IPS-18a (cell line): ENCODE measurements around the gene FAM219A.
A peak's percentile ranks its signal among the peaks of the same experiment; 100 is the strongest.

Experiments used
- H3K27ac ChIP-seq: one replicate; pipeline ENCODE4 v1.5.1; 2013; ENCODE audit warnings: low read length
- H3K27me3 ChIP-seq: one replicate; pipeline ENCODE4 v1.6.1; 2013; ENCODE audit warnings: mild to moderate bottlenecking, low read length; ENCODE audit not compliant: control insufficient read depth, insufficient read depth
- H3K36me3 ChIP-seq: one replicate; pipeline ENCODE4 v1.6.1; 2013; ENCODE audit warnings: low read depth, low read length; ENCODE audit not compliant: control insufficient read depth
- H3K4me1 ChIP-seq: one replicate; pipeline ENCODE4 v1.6.1; 2013; ENCODE audit warnings: low read depth, low read length; ENCODE audit not compliant: control insufficient read depth
- H3K4me3 ChIP-seq: one replicate; pipeline ENCODE4 v1.5.1; 2013; ENCODE audit warnings: low read length
- H3K9ac ChIP-seq: one replicate; pipeline ENCODE4 v1.6.1; 2013; ENCODE audit warnings: mild to moderate bottlenecking, low read length, moderate library complexity
- H3K9me3 ChIP-seq: one replicate; pipeline ENCODE4 v1.6.1; 2013; ENCODE audit warnings: low read depth, low read length; ENCODE audit not compliant: control insufficient read depth

FAM219A gene

DNA sequence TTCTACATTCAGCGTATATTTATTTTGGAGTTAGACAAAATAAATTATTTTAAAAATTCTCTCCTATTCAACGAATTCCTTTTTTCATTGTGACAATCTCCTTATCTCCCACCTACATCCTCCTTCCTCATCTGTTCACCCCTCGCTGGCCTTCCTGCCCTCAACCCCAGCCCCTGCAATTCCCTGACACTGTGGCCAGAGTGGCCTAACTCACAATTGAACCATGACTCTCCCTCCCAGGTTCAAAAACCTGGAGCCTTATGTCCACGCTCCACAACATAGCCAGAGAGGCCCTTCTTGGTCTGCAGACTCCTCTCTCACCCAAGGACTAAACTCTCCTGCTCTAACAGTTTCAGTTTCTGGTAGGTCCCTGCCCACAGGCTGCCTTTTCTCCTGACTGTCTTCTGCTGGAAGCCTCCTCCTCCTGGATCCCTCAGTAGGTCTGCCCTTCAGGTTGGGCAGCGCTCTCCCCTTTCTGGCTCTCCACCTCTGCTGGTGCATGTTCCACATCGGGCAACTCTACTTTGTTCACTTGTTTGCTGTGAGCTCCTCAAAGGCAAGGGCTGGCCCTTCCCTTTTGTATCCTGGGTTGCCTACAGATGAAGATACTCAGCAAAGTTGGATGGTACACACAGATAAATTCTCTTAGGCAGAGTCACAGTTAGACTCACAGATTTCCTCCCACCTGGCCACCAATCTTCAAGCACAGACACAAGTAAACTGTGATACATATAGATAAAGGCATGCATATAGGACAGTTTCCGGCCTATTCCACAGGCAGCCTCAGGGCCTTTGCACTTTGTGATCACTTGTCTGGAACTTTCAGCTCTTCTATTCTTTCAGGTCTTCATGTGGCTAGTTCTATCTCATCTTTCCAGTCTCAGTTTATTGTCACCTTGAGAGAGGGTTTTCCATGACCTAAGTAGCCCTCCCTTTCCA lies 61.8 kb downstream of the FAM219A start:
- Histone ChIP-seq H3K4me3 (no peak overlapping the region), H3K9ac (no peak overlapping the region)

DNA sequence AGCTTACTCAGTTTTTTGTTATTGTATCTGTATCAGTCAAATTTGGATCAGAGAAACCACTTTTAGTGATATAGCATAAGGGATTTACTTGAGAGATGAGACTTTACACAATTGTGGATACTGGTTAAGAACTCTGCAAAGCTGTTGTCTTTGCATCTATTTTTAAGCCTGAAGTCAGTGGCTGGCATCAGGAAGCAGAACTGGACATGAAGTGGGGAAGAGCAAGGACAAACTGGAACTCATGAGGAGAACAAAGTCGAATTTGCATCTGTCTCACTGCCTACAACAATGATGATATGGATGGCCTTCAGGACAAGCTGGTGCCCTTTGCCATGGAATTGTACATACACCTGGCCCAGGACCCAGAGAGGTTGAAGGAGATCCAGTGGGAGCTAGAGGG lies 65.9 kb downstream of the FAM219A start:
- Histone ChIP-seq H3K27me3 (no peaks in the 10 kb centered on the region), H3K9me3 (no peaks in the 10 kb centered on the region), H3K4me1 (no peaks in the 10 kb centered on the region), H3K9ac (no peak overlapping the region), H3K4me3 (no peak overlapping the region), H3K27ac (no peak overlapping the region), H3K36me3 (no peaks in the 10 kb centered on the region)

More for the DNA sequence above, 61.8 kb downstream of the FAM219A start:
- Histone ChIP-seq H3K27me3 (no peaks in the 10 kb centered on the region), H3K36me3 (no peaks in the 10 kb centered on the region), H3K4me1 (no peaks in the 10 kb centered on the region), H3K27ac (no peak overlapping the region), H3K9me3 (no peaks in the 10 kb centered on the region)

DNA sequence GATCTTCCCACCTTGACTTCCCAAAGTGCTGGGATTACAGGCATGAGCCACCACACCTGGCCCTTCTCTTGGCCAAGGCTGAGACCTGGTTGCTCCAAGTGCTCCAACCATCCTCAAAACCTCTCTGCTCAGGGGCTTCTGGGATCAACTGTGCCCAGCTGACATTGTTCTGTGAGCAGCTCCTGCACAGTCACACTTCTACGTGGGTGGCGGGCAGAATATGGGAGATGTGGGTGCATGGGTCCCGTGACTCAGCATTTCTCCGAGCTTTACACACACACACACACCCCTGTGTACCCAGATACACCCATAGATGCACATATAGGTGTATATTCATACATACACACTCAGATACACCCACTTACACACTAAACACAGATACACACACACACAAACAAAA lies 71.1 kb downstream of the FAM219A start:
- Histone ChIP-seq H3K4me1 (no peaks in the 10 kb centered on the region), H3K9ac (no peak overlapping the region), H3K27me3 (peaks cover 3% of the 10 kb centered on the region), H3K9me3 (no peaks in the 10 kb centered on the region), H3K27ac (no peak overlapping the region), H3K36me3 (no peaks in the 10 kb centered on the region), H3K4me3 (no peak overlapping the region)

DNA sequence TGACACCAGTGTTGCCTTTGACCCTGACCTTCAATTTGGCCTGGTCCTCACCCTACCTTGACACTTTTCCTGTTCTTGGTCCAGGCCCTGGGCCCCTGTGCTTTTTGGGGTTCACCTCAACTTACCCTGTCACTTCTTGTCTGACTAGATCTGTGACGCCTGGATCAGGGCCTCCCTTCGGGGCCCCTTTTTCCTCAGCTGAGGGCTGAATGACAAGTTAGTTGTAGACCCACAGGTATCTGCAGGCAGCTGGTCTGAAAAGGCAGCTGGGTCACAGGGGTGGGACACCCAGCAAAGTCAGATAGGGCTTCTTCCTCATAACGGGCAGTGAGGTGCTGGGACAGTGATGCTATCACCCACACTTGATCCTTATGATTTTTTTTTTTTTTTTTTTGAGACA lies 71.7 kb downstream of the FAM219A start:
- Histone ChIP-seq H3K9me3 (no peaks in the 10 kb centered on the region), H3K4me3 (no peak overlapping the region), H3K9ac (no peak overlapping the region), H3K27ac (no peak overlapping the region), H3K4me1 (no peaks in the 10 kb centered on the region), H3K36me3 (no peaks in the 10 kb centered on the region), H3K27me3 (peaks cover 8% of the 10 kb centered on the region)

DNA sequence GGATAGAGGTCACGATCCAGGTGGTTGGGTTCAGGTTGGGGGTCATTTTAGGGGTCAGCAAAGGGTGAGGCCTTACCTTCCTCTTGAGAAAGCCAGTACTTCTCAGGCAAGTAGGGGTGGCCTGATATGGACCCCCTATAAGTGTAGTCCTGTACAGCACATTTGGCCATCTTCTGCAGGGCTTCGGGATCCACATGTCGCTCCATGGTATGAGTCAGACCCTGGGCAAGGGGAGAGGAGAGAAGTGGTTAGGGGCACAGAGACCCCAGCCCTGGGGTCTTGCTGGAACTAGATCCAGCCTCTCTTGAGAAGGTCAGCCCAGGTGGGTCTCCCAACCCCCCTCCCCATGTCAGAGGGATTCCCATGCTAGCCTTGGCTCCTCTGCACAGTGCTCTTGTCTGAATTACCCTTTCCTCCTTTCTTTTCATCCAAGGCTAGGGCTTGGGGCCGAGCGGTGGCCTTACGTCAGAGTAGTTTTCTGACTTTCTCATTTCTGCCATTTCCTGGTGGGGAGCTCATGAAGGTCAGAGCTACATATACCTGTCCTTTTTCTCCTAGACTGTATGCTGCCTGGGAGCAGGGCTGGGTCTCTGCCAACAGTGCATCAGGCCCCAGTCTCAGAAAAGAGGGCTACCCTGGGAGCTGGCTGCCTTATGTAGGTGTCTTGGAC lies 72.7 kb downstream of the FAM219A start:
- H3K4me1 ChIP-seq, result no peaks in the 10 kb centered on the region
- no peaks in the 10 kb centered on the region for H3K36me3 ChIP-seq
- H3K27ac ChIP-seq, result no peak overlapping the region
- peaks cover 17% of the 10 kb centered on the region for H3K27me3 ChIP-seq
- no peak overlapping the region for H3K9ac ChIP-seq
- H3K4me3 ChIP-seq, result no peak overlapping the region
- H3K9me3 ChIP-seq, result no peaks in the 10 kb centered on the region

- Histone ChIP-seq H3K9me3 (no peaks in the 10 kb centered on the region), H3K9ac (no peak overlapping the region), H3K36me3 (no peaks in the 10 kb centered on the region), H3K27me3 (peaks cover 28% of the 10 kb centered on the region), H3K4me3 (no peak overlapping the region), H3K4me1 (peaks cover 5% of the 10 kb centered on the region), H3K27ac (no peak overlapping the region)
These were observed 73.8 kb downstream of the FAM219A start for GRCh38 chr9:34384368-34385165.

DNA sequence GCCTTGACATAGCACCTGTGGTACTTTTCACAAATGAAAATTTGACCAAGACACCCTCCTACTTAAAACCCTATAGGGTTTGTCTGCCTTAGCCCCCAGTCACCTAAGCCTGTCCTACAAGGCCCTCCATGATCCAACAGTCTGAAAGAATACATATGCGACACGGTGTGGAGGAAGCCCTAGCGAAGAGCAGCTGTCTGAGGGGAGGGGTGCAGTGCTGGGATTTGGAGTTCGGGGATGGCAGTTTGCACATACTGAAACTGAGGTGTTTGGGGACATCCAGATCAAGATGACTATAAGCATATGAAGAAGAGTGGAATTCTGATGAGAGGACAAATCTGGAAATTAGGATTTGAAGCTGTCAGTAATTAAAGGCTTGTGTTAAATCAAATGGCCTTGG lies 74.5 kb downstream of the FAM219A start:
- Histone ChIP-seq H3K4me1 (peaks cover 5% of the 10 kb centered on the region), H3K9me3 (no peaks in the 10 kb centered on the region), H3K27me3 (peaks cover 34% of the 10 kb centered on the region)

GRCh38 chr9:34382879-34383278 lies 75.5 kb downstream of the FAM219A start:
- peaks cover 44% of the 10 kb centered on the region for H3K27me3 ChIP-seq
- no peaks in the 10 kb centered on the region for H3K9me3 ChIP-seq
- no peaks in the 10 kb centered on the region for H3K36me3 ChIP-seq
- peaks cover 5% of the 10 kb centered on the region for H3K4me1 ChIP-seq
- no peak overlapping the region for H3K9ac ChIP-seq
- no peak overlapping the region for H3K4me3 ChIP-seq
- no peak overlapping the region for H3K27ac ChIP-seq

More for the DNA sequence above, 74.5 kb downstream of the FAM219A start:
- H3K36me3 ChIP-seq, result no peaks in the 10 kb centered on the region
- no peak overlapping the region for H3K27ac ChIP-seq
- H3K9ac ChIP-seq, result no peak overlapping the region
- no peak overlapping the region for H3K4me3 ChIP-seq

DNA sequence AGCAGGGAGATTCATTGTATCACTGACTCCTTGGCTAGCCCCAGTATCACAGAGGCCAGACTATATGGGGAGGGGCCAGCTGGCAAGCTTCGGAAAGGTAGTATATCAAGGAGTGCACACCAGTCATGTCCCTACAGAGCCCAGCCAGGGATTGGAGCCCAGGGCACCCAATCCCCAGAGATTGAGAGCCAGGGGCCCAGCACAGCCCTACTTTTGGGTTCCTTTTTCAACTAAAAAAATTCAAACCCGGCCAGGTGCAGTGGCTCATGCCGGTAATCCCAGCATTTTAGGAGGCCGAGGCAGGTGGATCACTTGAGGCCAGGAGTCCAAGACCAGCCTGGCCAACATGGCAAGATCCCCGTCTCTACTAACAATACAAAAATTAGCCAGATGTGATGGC lies 76.3 kb downstream of the FAM219A start:
- Histone ChIP-seq H3K27me3 (peaks cover 44% of the 10 kb centered on the region), H3K4me1 (peaks cover 9% of the 10 kb centered on the region), H3K9ac (no peak overlapping the region), H3K36me3 (no peaks in the 10 kb centered on the region), H3K9me3 (no peaks in the 10 kb centered on the region), H3K27ac (no peak overlapping the region), H3K4me3 (no peak overlapping the region)

DNA sequence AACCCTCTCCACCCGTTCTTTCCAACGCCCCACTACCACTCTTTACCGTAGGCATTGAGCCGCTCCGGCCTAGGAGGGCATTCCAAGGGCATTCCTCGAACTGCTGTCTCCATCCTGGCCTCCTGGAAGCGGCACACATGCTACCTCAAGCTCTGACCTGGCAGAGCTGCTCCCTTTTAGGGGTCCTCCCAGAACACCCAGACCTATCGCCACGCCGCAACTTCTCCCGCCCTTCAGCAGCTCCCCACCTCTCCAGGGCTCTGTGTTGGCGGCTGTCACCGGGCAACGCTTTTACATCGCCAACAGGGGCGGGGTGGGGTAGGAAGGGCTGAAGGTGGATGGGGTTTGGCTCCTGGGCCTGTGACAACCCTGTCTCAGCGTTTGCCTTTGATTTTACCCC lies 77.0 kb downstream of the FAM219A start:
- peaks cover 9% of the 10 kb centered on the region for H3K4me1 ChIP-seq
- peak overlapping the region; percentile 21 for H3K9ac ChIP-seq
- peaks cover 44% of the 10 kb centered on the region for H3K27me3 ChIP-seq
- H3K9me3 ChIP-seq, result no peaks in the 10 kb centered on the region
- peak overlapping the region; percentile 64 for H3K4me3 ChIP-seq
- H3K27ac ChIP-seq, result no peak overlapping the region
- no peaks in the 10 kb centered on the region for H3K36me3 ChIP-seq
